GM03348 (cell line): Measurements from ENCODE around the gene CILP2.
A peak's percentile ranks its signal among the peaks of the same experiment; 100 is the strongest.

Experiments
- DNase-seq: peaks from one replicate; pipeline ENCODE4 v3.0.0; 2012; ENCODE audit warnings: low spot score

The CILP2 gene

GRCh38 chr19:19545707-19546106 lies 7.6 kb downstream of the CILP2 start:
- no peak for DNase-seq

GRCh38 chr19:19546751-19547162 lies 8.7 kb downstream of the CILP2 start:
- DNase-seq = no peak

GRCh38 chr19:19547674-19548336 lies 9.7 kb downstream of the CILP2 start:
- DNase-seq = no peak

- DNase-seq = no peak
These were observed 11.1 kb downstream of the CILP2 start for GRCh38 chr19:19548915-19549759.

GRCh38 chr19:19549804-19550464 lies 11.9 kb downstream of the CILP2 start:
- no peak for DNase-seq

GRCh38 chr19:19550485-19550929 lies 12.4 kb downstream of the CILP2 start:
- DNase-seq = peak; percentile 48

- DNase-seq = no peak
These were observed 13.1 kb downstream of the CILP2 start for GRCh38 chr19:19550972-19551852.

- DNase-seq = no peak
These were observed 13.8 kb downstream of the CILP2 start for GRCh38 chr19:19551853-19552192.

- peak; percentile 80 for DNase-seq
These were observed 14.7 kb downstream of the CILP2 start for GRCh38 chr19:19552798-19553197.

GRCh38 chr19:19553670-19554069 lies 15.6 kb downstream of the CILP2 start:
- no peak for DNase-seq

- DNase-seq = peak; percentile 89
These were observed 16.3 kb downstream of the CILP2 start for GRCh38 chr19:19554074-19555023.

- DNase-seq = no peak
These were observed 20.0 kb downstream of the CILP2 start for GRCh38 chr19:19558055-19558454.

- DNase-seq = no peak
These were observed 20.6 kb downstream of the CILP2 start for GRCh38 chr19:19558636-19559035.

GRCh38 chr19:19559931-19560330 lies 21.9 kb downstream of the CILP2 start:
- DNase-seq = no peak

GRCh38 chr19:19561946-19562664 lies 24.0 kb downstream of the CILP2 start:
- no peak for DNase-seq

GRCh38 chr19:19562665-19563347 lies 24.7 kb downstream of the CILP2 start:
- DNase-seq = no peak

- DNase-seq = no peak
These were observed 25.3 kb downstream of the CILP2 start for GRCh38 chr19:19563348-19563848.

- DNase-seq = no peak
These were observed 28.2 kb downstream of the CILP2 start for GRCh38 chr19:19566306-19566705.

- no peak for DNase-seq
These were observed 29.3 kb downstream of the CILP2 start for GRCh38 chr19:19567391-19567790.
